ENCODE measurements around the gene USP32.
"Not testable (repeated sequence)": the region's sequence is repeated elsewhere in the genome, so short reads cannot be mapped to it uniquely, and the experiment has no call there.

Gene USP32

DNA sequence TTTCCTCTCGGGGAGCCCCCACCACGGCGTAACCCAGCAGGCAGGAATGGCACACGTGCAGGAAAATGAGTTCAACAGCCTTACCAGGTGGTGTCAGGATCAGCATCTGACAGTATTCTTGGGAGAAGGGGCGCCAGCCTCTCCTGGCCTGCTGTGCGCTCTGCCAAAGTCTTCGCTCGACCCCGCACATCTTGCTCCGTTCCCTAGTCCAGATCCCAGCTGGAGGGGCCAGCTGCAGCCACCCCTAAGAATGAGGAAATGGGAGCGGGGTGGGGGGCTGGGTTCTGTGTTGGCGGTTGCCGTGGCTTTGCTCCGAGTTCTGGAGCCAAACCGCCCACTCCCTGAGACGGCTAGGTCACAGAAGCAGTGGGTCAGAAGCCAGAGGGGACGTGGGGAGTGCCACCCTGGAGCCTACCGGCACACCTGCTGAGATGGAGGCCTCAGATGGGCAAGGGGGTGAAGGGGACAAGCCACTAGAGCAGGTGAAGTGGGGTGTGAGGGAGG, 30.3 kb upstream of the USP32 start, which contains the start of gene CHCT1:
Gene CHCT1, plus strand, starts transcription at position 328 of the 504 bp plus-strand sequence. Its CDS starts 104 bp downstream, at position 432.
- no peaks in the 10 kb centered on the region for H4K20me1 ChIP-seq (ENCODE audit: insufficient read depth, low read length)
- peak within 1 kb of the TSS; percentile 72 for H3K9ac ChIP-seq (ENCODE audit: low read length)
- H3K36me3 ChIP-seq (ENCODE audit: insufficient read depth, low read length), result no peaks in the 10 kb centered on the region; the same call in 1 of the 2 replicates
- no peaks in the 10 kb centered on the region for H3F3A ChIP-seq (ENCODE audit: insufficient read depth, low read length)
- no peaks in the 10 kb centered on the region for H3K9me2 ChIP-seq (ENCODE audit: low read depth, low read length)
- H3K4me2 ChIP-seq (ENCODE audit: low read length), result peak within 1 kb of the TSS; percentile 88
- no peaks in the 10 kb centered on the region for H3K9me3 ChIP-seq (ENCODE audit: low read length)
- H3K27ac ChIP-seq (ENCODE audit: low read depth, low read length, poor library complexity, severe bottlenecking), result no peak within 1 kb of the TSS
- no peaks in the 10 kb centered on the region for H3K79me2 ChIP-seq (ENCODE audit: insufficient read depth, low read length)
- H3K4me3 ChIP-seq (ENCODE audit: low read depth, low read length, poor library complexity, severe bottlenecking), result peak within 1 kb of the TSS; percentile 69
- H2AFZ ChIP-seq (ENCODE audit: low read length), result peak within 1 kb of the TSS; percentile 4
- TF ChIP-seq CTCF (IDR thresholded peaks at IDR 0.05; ENCODE audit: low read length) (no peak), EZH2 (IDR thresholded peaks at IDR 0.05; ENCODE audit: borderline replicate concordance, low read length) (no peak)
- peaks cover 16% of the 10 kb centered on the region for H3K4me1 ChIP-seq (ENCODE audit: insufficient read depth, low read length, severe bottlenecking)
- peaks cover 5% of the 10 kb centered on the region; the same call in 1 of the 2 replicates for H3K27me3 ChIP-seq (ENCODE audit: insufficient read depth, low read length)

DNA sequence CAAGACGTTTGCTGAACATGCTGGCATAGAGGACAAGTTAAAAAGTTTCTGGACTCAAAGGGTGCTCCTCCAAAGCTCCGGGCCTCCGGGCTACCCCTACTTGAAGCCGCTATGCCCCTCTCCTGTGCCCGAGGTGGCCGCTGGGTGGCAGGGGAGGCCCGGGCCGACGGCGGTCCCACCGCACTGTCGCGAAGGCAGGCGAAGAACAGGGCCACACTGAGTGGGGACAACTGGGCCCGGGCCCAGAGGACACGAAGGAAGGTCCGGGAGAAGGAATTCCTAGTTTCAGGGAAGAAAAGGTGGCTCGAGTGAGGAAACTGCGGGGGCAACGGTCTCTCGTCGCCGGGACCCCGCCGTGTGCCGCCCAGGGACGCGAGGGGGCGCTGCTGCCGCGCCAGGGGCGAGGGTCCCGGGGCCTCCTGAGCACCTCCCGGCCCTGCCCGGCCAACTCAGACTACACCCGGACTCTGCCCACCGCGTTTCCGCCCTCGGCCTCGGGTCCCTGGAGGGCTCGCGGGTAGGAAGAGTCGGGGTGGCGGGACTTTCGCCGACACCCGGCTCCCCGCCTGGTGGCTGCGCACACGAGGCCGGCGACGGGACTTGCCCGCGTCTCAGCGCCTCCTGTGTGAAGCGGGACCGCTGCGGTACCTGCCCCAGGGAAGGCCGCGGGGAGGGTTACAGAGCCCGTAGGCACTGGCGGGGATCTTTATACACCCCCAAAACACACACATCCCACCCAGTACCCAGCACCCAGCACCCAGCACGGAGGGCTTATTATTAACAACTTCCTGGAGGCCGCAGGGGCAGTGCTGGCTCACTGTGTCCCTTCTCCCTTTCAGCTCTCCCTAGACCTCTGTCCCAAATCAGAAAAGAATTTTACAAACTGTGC, 29.6 kb upstream of the USP32 start:
- peak overlapping the region; percentile 88 for H3K4me2 ChIP-seq (ENCODE audit: low read length)

DNA sequence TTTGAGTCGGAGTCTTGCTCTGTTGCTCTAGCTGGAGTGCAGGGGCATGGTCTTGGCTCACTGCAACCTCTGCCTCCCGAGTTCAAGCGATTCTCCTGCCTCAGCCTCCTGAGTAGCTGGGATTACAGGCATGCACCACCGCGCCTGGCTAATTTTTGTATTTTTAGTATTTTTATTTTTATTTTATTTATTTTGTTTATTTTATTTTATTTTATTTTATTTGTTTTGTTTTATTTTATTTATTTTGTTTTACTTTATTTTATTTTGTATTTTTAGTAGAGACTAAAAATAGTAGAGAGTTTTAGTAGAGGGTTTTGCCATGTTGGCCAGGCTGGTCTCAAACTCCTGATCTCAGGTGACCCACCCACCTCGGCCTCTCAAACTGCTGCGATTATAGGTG, 27.9 kb upstream of the USP32 start:
- not testable (repeated sequence) for H4K20me1 ChIP-seq (ENCODE audit: insufficient read depth, low read length); H3K9me2 ChIP-seq (ENCODE audit: low read depth, low read length); H3K9ac ChIP-seq (ENCODE audit: low read length); H3K36me3 ChIP-seq (ENCODE audit: insufficient read depth, low read length); H3K4me3 ChIP-seq (ENCODE audit: low read depth, low read length, poor library complexity, severe bottlenecking); H3K27me3 ChIP-seq (ENCODE audit: insufficient read depth, low read length); H3F3A ChIP-seq (ENCODE audit: insufficient read depth, low read length); H3K4me2 ChIP-seq (ENCODE audit: low read length); H3K79me2 ChIP-seq (ENCODE audit: insufficient read depth, low read length); H3K27ac ChIP-seq (ENCODE audit: low read depth, low read length, poor library complexity, severe bottlenecking); H2AFZ ChIP-seq (ENCODE audit: low read length); H3K9me3 ChIP-seq (ENCODE audit: low read length)
- peaks cover 16% of the 10 kb centered on the region for H3K4me1 ChIP-seq (ENCODE audit: insufficient read depth, low read length, severe bottlenecking)

More for the DNA sequence above, 29.6 kb upstream of the USP32 start:
- peak overlapping the region; percentile 69 for H3K4me3 ChIP-seq (ENCODE audit: low read depth, low read length, poor library complexity, severe bottlenecking)
- peaks cover 2% of the 10 kb centered on the region; the same call in 1 of the 2 replicates for H3K27me3 ChIP-seq (ENCODE audit: insufficient read depth, low read length)
- peak overlapping the region; percentile 72 for H3K9ac ChIP-seq (ENCODE audit: low read length)
- H3F3A ChIP-seq (ENCODE audit: insufficient read depth, low read length), result no peaks in the 10 kb centered on the region
- no peak for TF ChIP-seq EZH2 (IDR thresholded peaks at IDR 0.05; ENCODE audit: borderline replicate concordance, low read length)
- peak; percentile 100 for TF ChIP-seq CTCF (IDR thresholded peaks at IDR 0.05; ENCODE audit: low read length)
- H3K36me3 ChIP-seq (ENCODE audit: insufficient read depth, low read length), result no peaks in the 10 kb centered on the region; the same call in 1 of the 2 replicates
- no peaks in the 10 kb centered on the region for H4K20me1 ChIP-seq (ENCODE audit: insufficient read depth, low read length)
- H3K27ac ChIP-seq (ENCODE audit: low read depth, low read length, poor library complexity, severe bottlenecking), result no peak overlapping the region
- H3K4me1 ChIP-seq (ENCODE audit: insufficient read depth, low read length, severe bottlenecking), result peaks cover 16% of the 10 kb centered on the region
- no peaks in the 10 kb centered on the region for H3K9me3 ChIP-seq (ENCODE audit: low read length)
- no peaks in the 10 kb centered on the region for H3K9me2 ChIP-seq (ENCODE audit: low read depth, low read length)
- peak overlapping the region; percentile 4 for H2AFZ ChIP-seq (ENCODE audit: low read length)
- no peaks in the 10 kb centered on the region for H3K79me2 ChIP-seq (ENCODE audit: insufficient read depth, low read length)

DNA sequence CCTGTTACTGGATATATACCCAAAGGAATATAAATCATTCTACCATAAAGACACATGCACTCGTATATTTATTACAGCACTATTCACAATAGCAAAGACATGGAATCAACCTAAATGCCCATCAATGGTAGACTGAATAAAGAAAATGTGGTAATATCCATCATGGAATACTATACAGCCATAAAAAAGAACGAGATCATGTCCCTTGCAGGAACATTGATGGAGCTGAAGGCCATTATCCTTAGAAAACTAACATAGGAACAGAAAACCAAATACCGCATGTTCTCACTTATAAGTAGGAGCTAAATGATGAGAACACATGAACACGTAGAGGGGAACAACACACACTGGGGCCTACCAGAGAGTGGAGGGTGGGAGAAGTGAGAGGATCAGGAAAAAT, 27.1 kb upstream of the USP32 start:
- H3K9me3 ChIP-seq (ENCODE audit: low read length); H3K27me3 ChIP-seq (ENCODE audit: insufficient read depth, low read length); H3F3A ChIP-seq (ENCODE audit: insufficient read depth, low read length); H3K4me3 ChIP-seq (ENCODE audit: low read depth, low read length, poor library complexity, severe bottlenecking); H4K20me1 ChIP-seq (ENCODE audit: insufficient read depth, low read length); H3K27ac ChIP-seq (ENCODE audit: low read depth, low read length, poor library complexity, severe bottlenecking); H3K9me2 ChIP-seq (ENCODE audit: low read depth, low read length); H3K36me3 ChIP-seq (ENCODE audit: insufficient read depth, low read length); H3K79me2 ChIP-seq (ENCODE audit: insufficient read depth, low read length); H3K4me2 ChIP-seq (ENCODE audit: low read length); H3K9ac ChIP-seq (ENCODE audit: low read length); H2AFZ ChIP-seq (ENCODE audit: low read length): not testable (repeated sequence)
- H3K4me1 ChIP-seq (ENCODE audit: insufficient read depth, low read length, severe bottlenecking), result peaks cover 16% of the 10 kb centered on the region

Measured in OCI-LY1 (cell line).